HG03135 (cell line): Measurements from ENCODE around the gene OTOS.

ENCODE experiments used
- ATAC-seq: cut with Tn5 transposase; IDR thresholded peaks from one replicate; pipeline ENCODE4 v1.9.1; 2021; ENCODE audit warnings: mild to moderate bottlenecking, moderate library complexity; ENCODE audit not compliant: unreplicated experiment

Gene OTOS

DNA sequence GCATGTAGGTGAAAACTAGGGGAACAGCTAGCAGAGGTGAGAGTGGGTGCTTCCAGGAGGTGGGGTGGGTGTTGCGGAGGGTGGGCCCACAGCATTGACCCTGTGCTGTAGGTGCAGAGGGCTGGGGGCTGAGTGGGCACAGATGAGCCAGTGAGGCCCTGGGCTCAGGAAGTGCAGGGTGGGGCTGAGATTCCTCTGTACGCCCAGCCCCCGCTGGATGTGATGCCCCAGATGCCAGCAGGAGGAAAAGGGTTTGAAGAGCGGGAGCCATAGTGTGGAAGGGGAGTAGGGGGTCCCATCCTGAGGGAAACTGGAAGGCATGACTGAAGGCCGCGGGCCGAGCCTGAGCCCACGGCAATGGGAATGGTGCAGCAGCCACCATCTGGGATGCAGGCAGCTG lies 14.1 kb upstream of the OTOS start:
- no peak for ATAC-seq

DNA sequence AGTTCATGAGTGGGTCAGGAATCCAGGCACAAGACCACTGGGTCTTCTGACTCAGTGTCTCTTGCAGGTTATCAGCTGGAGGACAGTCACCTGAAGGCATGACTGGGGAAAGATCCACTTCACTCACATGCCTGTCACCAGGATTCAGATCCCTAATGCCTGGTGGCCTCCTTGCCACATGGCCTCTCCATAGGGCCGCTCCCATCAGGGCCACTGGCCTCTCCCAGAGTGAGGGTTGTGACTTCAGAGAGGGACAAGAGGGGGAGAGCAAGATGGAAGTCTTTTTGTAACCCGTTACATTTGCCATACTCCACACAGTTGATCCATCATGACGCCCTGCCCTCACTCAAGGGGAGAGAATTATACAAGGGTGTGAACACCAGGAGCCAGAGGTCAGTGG lies 13.0 kb upstream of the OTOS start:
- no peak for ATAC-seq

DNA sequence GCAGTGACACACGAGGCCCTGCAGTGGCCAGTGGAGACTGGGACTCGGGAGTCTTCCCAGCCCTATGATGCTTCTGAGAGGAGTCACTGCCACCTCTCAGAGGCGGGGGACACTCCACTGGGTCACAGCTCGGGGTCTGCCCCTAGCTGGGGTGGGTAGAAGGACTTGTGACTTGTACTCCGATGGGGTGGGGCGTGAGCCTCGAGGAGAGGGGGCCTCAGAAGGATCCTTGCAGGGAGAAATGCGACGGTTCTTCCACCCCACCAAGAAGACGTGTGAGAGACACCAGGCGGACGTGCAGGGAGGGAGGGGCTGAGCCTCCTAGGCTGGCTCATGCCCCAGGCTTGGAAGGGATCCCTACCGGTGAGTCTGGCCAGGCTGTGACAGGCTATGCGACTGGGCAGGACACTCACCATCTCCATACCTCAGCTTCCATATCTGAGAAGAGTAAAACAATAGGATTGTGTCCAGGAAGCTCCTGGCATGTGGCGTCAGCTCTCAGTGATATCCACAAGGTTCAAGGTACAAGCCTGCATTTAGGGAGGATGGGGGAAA lies 11.1 kb upstream of the OTOS start:
- ATAC-seq, result no peak

DNA sequence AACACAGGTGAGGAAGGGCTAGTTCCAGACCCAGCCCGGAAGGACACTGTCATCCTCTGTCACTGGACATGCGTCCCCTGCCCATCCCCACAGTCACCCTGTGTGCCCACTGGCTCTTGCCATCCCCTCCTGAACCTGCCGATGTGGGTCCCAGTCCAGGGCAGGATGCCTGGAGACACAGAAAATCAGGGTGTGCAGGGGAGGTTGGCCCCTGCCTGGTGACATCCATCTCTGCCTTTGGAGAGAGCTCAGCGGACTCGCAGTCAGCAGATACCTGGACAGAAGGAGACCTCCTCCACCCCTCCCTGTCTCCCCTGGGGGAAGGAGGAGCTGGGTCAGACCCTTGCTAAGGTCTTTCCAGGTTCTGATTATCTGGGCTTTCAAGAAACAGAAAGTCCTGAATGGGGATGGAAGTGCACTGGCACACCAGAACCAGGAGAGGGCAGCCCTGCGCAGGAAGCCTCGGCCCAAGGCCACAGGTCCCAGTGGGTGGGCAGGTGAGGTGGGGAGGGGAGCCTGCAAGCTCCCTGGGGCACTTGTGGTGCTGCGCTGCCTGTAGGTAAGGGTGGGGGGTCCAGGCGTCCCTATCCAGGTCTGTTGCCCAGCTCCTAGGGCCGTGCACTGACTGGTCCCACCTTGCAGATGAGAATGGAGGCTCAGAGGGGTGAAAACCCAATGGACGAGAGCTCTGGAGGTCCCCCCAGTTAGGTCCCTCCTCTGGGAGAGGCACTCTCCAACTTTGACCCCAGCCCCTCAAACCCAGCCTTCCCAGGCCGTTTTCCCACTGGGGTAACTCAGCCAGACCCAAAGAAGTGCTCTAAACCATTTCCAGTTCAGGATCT lies 9.7 kb upstream of the OTOS start:
- no peak for ATAC-seq

DNA sequence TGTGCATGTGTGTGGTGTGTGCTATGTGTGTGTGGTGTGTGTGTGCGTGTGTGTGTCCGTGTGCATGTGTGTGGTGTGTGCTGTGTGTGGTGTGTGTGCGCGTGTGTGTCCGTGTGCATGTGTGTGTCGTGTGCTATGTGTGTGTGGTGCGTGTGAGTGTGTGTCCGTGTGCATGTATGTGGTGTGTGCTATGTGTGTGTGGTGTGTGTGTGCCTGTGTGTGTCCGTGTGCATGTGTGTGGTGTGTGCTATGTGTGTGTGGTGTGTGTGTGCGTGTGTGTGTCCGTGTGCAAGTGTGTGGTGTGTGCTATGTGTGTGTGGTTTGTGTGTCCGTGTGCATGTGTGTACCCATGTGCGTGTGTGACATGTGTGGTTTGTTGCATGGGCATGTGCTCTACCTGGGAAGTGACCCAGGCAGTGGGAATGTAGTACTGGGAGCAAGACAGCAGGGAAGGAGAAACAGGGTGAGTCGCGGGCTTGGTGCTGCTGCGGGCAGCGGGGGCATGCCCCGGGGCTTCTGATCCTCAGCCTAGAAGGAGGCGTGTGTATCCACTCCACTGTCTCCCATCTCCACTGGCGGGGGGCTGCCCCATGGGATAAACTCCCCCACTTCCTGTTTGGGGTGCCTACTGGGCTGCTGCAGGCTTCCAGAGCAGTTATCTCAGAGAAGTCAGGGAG lies 7.6 kb upstream of the OTOS start:
- ATAC-seq, result no peak

DNA sequence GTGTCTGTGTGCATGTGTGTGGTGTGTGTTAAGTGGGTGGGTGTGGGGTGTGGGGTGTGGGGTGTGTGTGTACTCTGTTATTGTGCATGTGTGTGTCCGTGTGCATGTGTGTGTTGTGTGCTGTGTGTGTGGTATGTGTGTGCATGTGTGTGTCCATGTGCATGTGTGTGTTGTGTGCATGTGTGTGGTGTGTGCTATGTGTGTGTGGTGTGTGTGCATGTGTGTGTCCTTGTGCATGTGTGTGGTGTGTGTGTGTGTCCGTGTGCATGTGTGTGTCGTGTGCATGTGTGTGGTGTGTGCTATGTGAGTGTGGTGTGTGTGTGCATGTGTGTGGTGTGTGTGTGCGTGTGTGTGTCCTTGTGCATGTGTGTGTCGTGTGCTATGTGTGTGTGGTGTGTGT lies 6.9 kb upstream of the OTOS start:
- no peak for ATAC-seq

DNA sequence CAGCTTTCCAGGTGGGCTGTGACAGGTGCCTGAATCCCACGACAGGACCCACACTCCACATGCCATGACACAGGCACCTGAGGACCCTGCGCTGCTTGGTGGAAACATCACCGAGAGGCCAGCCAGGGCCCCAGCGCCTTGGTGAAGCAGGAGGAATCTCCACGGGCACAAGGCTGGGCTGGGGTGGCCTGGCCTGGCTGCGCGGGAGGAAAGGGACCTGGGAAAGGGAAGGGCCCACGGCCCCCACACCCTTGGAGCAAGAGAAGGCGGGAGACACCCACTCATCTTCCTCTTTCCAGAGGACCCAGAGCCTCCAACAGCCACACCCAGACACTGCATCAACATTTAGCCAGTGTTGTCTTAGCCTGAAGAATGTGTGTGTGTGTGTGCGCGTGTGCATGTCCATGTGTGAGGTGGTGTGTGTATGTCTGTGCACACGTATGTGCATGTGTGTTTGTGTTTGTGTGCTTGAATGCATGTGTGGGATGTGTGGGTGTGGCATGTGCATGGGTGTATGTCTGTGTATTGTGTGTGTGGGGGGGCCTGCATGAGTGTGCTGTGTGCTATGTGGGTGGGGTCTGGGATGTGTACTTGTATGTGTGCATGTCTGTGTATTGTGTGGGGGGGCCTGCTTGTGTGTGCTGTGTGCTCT lies 6.3 kb upstream of the OTOS start:
- ATAC-seq, result no peak

DNA sequence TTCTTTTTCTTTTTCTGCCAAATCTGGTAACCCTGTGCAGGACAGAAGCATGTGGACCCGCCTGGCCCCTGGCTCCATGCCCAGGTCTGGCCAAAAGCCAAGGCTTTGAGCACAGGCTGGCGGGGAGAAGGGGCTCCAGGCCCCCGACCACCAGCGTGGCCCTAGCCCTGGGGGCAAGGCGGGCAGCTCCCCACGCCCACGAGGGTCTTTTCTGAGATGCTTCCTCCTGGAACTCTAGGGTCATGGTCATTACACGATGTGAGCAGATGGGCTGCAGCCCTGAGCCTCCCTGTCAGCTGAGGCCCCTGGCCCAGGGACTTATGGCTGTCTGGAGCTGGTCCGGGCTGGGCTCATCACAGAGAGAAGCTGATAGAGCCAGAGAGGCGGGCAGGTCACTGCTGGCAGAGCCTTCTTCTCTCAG lies 5.7 kb upstream of the OTOS start:
- ATAC-seq, result no peak

DNA sequence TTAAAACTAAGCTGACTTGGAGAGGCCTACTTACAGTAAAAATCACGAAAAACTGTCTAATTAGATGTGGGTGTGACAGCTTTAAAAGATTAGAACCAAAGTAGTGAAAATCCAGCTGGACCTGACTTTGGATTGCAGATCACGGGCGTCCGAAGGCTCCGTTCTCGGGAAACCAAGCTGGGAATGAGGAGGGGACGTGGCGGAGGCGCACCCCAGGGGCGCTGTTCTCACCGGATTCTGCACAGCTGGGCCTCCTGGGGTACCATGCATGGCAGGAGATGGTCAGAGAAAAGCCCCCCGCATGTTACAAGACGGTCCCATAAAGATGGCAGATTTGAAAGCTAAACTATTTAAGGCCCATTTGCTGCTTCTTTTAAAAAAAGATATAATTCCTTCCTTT lies 5.0 kb upstream of the OTOS start:
- ATAC-seq, result no peak

DNA sequence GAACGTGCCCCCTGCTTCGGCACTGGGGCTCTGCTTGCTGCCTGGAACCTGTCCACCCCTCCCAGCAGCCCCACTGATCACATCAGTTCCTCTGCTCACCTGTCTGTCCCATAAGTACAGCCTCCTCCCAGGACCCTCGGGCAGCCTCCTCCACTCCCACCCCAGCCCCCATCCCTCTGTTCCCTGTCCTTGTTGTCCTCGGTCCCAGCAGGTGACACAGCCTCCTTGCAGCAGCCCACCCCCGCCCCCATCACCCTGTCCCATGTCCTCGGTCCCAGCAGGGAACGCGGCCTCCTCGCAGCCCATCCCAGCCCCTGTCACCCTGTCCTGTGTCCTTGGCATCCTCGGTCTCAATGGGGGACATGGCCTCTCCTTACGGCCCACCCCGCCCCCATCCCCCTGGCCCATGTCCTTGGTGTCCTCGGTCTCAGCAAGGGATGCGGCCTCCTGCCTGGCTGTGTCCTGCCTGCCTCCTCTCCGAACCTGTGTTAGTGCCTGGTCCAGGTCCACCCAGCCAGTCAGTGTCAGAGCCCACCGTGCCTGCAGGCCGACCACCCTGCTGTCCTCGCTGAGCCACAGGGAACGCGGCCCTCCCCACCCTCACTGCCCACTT lies 4.3 kb upstream of the OTOS start:
- no peak for ATAC-seq

DNA sequence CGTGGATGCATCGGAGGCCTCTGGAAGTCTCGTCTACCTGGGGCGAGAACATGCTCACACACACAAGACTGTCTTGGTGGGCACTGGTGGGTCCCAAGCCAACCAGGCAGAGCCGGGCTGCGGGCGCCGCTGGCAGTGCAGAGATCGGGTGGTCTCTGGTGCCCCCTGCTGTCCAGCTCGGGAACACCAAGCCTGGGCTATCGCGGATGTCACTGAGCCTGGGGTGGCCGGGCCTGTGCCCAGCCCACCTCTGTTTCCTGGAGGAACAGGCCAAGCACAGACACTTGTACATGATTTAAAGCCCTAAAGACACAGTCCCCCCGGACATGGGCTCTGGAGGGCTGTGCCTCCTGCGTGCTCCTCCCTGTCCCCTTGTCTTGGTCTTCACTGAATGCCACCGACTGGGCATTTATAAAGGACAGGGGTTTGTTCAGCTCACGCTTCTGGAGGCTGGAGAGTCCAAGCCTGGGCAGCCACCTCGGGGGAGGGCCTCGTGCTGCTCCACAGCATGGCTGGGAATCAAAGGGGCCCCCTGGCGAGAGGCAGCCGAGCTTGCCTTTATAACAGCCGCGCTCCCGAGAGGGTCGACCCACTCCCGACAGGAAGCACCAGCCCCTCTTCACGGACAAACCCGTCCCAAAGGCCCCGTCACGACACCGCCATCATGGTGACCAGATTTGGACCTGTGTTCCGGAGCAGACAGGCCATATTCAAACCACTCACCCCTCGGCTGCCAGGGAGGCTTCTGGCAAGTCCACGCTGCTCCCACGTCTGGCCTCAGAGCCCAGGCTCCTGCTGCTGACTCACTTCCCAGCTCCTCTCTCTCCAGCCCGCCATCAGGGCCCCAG lies 3.6 kb upstream of the OTOS start:
- ATAC-seq, result peak; percentile 61

DNA sequence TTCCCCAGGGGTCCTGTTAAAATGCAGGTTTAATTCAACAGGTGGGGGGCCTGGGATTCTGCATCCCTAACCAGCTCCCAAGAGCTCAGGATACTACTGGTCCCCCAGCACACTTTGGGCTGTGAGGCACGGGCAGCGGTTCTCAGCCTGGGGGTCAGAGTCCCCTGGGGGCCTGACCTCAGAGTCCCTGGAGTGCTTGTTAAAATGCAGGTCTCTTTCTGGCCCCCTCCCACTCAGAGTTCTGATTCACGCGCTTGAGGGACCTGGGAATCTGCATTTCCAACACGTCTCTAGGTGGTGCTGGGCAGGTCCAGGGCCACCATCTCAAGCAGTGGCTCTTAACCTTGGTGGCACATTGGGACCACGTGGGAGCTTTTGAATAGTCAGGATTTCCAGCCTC lies 2.8 kb upstream of the OTOS start:
- no peak for ATAC-seq

DNA sequence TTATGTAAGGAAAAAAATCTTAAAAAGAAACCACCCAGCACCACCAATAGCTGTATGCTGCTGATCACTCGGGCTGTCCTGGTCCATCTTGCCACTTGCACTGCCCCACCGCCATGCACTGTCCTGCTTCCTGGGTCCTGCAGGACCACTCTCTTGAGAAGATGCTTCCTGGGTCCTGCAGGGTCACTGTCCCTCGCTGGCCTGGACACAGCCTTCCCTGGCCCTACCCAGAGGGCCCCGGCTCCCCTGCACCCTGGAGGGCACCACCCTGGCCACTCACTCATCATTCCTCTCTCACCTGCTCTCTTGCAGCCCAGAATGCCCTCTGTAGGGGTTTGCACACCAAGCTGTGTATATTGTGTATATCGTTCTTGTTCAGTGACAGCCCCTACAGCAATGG lies 2.4 kb upstream of the OTOS start:
- ATAC-seq, result no peak

DNA sequence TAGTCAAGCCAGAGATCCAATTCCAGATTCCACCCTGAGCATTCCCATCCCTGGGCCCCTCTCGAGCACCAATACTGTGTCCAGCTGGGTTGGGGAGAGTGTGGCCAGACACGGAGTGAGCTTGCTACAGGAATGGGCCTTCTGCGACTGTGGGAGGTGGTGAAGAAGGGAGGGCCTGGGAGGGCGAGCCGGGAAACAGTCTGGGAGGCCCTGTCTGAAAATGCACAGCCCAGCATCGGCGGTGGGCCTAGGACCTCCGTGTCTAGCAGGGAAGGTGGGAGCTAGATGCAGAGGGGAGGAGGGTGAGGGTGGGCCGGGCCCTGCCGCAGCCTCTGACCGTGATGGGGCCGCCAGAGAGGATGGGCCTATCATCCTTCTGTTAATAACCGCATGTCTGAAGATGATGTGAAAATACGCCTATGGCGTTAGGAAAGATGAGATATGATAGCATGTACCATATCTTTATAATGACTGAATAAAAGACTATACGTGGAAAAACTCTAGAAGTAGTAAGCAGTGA lies 1.9 kb upstream of the OTOS start:
- ATAC-seq, result no peak

DNA sequence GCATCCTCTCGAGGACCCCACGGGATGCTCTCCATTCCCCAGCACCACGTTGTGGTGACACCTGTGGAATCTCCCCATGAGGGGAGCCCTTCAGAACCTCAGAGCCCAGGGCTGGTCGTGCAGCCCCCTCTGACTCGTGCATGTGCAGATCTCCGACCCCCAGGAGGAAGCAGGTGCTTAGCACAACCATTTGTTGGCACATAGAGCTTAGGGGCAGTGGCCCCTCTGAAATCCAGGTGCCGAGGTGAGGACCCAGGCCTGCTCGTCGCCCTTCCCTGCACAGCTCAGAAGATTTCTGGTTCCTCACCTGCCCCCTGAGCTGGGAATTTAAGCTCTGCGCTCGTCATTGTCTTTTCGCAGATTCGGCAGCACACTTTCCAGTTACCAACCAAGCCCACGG lies 1.3 kb upstream of the OTOS start:
- ATAC-seq, result no peak

DNA sequence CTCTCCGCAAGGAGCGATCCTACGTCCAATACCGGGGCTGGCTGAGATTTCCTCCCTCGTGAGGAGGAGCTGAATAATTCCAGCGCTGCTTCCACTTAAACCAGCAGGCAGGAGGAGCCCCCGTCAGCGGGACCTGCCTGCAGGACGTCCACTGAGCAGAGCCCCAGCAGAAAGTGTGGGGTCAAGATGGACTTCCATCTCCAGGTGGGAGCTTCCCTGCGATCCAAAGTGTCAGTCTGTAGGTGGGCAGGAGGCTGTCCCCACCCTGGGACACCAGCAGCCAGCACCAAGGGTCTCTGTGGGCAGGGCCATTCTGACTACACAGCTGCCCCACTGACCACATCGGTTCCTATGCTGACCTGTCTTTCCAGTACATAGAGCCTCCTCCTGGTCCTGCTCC lies 462 bp upstream of the OTOS start:
- ATAC-seq, result no peak

DNA sequence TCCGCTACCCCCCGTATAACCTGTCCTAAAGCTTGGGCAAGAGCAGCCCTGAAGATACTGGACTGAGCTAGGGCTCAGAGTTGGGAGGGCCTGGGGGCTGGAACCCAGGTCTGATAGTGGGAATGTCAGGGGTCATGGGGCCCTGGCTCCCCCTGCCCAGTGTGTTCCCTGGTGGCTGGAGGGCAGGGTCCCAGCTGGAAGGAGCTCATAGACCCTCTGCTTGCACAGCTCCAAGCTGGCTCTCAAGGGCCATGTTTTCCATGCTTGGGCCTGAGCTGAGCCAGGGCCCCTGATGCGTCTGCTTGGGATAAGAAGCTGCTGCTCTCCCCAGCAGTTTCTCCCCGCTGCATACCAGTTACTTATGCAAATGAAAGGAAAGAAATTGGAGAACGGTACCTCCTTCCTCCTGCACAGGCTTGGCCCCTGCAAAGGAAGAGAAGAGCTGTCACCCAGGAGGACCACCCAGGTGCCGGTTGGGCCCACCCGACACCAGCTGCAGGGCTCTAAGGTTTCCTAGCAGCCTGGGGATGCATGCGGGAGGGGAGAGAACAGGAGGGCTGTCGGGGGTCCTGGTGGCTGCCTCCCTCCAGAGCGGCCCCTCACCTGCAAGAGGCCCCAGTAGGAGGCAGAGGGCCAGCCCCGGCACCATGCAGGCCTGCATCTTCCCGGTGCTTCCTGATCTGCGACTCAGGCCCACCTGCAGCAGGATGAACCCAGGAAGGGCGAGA lies 628 bp downstream of the OTOS start:
- no peak for ATAC-seq

DNA sequence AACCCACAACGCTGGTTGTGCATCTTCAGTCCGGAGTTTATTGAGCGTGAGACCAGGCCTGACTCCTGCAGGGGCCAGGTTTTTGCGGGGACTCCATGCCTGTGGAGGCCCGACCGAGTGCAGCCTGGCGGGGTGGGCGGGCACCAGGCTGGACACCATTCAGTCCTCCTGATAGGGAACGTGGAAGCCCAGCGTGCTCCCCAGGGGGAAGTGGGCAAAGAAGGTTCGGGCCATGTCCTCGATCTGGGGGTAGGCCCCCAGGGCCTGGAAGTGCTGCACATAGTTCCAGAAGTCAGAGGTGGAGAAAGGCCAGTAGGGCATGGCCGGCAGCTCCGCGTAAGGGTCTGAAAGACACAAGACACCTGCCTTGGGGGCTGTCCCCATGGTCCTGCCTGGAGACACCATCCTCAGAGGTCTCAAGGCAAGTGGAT lies 1.4 kb downstream of the OTOS start:
- no peak for ATAC-seq

DNA sequence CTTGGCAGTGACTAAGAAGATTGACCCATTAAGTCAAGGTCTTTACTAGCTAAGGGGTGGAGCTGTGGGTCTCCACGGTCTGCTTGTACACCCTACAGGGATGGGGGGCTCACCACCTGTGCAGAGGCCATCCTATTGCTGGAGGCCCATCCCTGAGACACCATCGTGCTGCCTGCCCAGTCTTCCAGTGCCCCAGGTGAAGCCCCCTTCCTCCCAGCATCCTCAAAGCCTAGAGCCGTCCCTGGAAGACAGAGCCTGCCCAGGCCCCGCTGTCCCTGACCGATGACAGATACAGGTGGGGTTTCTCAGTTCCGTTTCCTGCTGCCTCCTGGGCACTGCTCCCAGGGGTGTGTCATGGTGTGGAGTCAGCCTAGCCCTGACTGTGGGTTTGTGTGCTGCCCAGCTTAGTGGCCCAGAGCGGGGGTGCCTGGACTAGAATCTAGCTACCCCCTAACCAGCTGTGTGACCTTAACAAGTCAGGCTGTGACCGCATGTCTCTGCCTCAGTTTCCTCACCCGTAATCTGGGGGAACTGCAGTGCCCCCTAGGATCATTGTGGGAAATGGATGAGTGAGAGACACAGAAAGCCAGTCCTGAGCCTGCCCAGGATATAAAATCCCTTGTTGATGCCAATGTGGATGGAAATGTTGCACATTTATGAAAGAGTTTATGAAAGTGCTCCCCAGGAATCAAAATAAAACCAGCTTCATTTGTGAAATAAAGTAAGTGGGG lies 2.0 kb downstream of the OTOS start:
- no peak for ATAC-seq
